Activated naive CD4-positive, alpha-beta T cell treated with anti-CD3 and anti-CD28 coated beads, Interleukin-2, amount 10 ng/mL, durations not matched to agents 7 days and 5 days (primary cell): Measurements from ENCODE around the gene LRP2.

Experiments used
- CTCF ChIA-PET: fragments of 350-600 bp; sonication (Branson Sonifier 250); formaldehyde crosslinking; loops from one replicate; lab custom pipeline; 2021; ENCODE audit warnings: antibody characterized with exemption; lab: Charles Lee
- DNase-seq: peaks from one replicate; pipeline ENCODE4 v3.0.0-alpha.2; 2020
- H3K27ac Mint-ChIP-seq: one replicate; pipeline ENCODE4 v1.8.0; 2021; ENCODE audit warnings: mild to moderate bottlenecking, moderate library complexity, mixed read lengths
- H3K27me3 Mint-ChIP-seq: one replicate; pipeline ENCODE4 v1.8.0; 2021; ENCODE audit warnings: mild to moderate bottlenecking, mixed read lengths
- H3K36me3 Mint-ChIP-seq: one replicate; pipeline ENCODE4 v1.8.0; 2021; ENCODE audit warnings: mixed read lengths
- H3K4me1 Mint-ChIP-seq: one replicate; pipeline ENCODE4 v1.8.0; 2021; ENCODE audit warnings: mixed read lengths
- H3K4me3 Mint-ChIP-seq: one replicate; pipeline ENCODE4 v1.8.0; 2021; ENCODE audit warnings: mild to moderate bottlenecking, moderate library complexity, mixed read lengths
- H3K9me3 Mint-ChIP-seq: one replicate; pipeline ENCODE4 v1.8.0; 2021; ENCODE audit warnings: mixed read lengths

The LRP2 gene

DNA sequence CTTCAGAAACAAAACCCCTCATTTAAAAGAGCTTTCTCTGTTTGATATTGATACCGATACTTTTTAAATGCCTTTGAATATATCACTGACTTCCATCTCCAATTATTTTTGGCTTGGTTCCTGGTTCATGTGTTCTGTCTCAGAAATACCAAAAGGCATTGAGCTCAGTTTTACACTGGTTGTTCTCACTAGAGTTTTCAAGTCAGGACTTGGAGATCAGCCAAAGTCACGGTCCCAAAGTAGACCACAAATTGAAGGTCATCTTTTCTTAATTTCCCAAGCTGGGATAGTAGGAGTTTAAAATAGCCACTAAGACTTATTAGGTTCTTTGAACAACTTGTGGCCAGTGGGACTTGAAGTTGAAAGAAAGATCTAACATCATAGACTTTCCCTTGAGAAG lies 268.8 kb downstream of the LRP2 start:
- no peak overlapping the region for H3K27ac Mint-ChIP-seq
- no peaks in the 10 kb centered on the region for H3K27me3 Mint-ChIP-seq
- no peak overlapping the region for H3K4me3 Mint-ChIP-seq
- H3K36me3 Mint-ChIP-seq, result no peaks in the 10 kb centered on the region
- DNase-seq, result no peak
- H3K9me3 Mint-ChIP-seq, result no peaks in the 10 kb centered on the region
- H3K4me1 Mint-ChIP-seq, result peaks cover 13% of the 10 kb centered on the region
- CTCF ChIA-PET, result interaction anchor here (1.1 to 6.5 kb wide), 2 partner anchors 9 to 16 kb away, joined by 4 to 37 read pairs; no protein-coding TSS in a partner anchor

DNA sequence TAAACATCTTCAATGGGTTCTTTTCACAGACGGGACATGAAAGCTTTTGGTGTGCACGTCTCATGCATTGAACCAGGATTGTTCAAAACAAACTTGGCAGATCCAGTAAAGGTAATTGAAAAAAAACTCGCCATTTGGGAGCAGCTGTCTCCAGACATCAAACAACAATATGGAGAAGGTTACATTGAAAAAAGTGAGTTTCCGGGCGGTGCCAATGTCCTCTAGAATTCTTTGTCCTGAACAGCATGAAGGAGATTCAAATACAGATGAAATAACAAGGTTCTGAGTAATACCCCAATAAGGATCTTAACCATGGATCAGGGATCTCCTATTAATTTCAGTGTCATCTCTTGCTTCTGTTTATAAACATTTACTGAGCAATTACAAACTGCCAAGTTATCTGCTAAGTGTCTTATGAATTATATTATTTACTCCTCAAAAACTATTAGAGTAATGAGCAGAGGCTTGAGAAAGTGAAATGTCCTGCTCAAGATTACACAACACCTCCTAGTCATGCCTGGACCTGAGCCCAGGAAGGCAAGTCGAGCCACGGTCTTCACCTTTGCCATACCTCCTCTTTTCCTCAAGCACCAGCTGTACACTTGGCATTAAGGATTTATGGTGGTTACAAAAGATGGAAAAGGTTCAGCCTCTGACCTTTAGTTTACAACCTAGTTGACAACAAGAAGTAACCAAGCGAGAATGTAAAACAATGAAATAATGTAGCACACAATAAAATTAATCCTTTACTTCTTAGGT lies 270.4 kb downstream of the LRP2 start:
- H3K4me1 Mint-ChIP-seq, result peaks cover 13% of the 10 kb centered on the region
- H3K36me3 Mint-ChIP-seq, result no peaks in the 10 kb centered on the region
- H3K27me3 Mint-ChIP-seq, result peaks cover 6% of the 10 kb centered on the region
- DNase-seq, result no peak
- CTCF ChIA-PET, result no interaction called here
- H3K9me3 Mint-ChIP-seq, result no peaks in the 10 kb centered on the region
- no peak overlapping the region for H3K27ac Mint-ChIP-seq
- H3K4me3 Mint-ChIP-seq, result no peak overlapping the region

DNA sequence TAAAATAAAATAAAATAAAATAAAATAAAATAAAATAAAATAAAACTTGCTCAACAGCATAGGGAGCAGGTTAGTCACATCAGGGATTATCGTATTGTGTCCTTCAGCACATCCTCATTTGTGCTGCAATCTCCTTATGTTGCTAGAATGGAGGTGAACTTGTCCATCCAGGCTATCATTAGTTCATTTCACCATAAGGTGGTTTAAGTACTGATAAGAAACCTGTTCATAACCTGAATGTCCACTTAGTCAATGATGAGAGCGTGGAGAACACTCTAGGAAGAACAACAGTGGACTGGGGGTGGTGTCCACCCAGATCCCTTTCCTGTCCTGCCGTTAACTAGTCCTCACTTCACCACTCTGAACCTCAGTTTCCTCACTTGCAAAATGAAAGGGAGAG lies 271.1 kb downstream of the LRP2 start:
- Mint-ChIP-seq H3K27ac (no peak overlapping the region), H3K4me1 (peaks cover 11% of the 10 kb centered on the region), H3K36me3 (no peaks in the 10 kb centered on the region), H3K9me3 (no peaks in the 10 kb centered on the region), H3K4me3 (no peak overlapping the region), H3K27me3 (peaks cover 6% of the 10 kb centered on the region)
- CTCF ChIA-PET, result no interaction called here
- DNase-seq, result no peak

DNA sequence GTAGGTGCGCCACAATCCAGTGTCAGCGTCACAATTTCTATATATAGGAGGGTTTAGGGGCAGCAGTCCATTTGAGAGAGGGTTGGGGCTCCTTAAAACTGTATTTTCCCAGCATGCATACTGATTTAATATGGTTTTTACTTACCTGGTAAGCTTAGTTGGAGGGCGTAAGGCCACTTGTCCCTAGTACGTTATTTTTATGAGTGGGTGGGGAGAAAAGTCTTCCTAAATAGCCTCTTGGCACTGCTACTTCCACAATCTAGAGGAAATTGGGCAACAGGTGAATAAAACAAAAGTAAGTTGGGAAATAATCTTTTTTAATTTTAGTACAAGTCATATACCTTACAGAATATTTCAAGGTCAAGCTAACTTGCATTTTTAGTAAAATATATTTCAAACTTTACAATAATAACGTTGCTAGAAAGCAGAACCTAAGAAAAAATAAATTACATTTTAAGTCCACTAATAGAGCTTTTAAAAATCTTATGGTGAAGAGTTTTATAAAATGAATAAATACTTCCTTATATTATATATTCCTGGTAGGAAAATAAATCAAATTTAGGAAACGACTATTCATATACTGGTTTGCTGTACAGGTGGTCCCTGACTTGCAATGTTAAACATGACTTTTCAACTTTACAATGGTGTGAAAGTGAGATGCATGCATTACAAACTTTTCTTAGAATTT lies 272.1 kb downstream of the LRP2 start:
- H3K27ac Mint-ChIP-seq, result no peak overlapping the region
- peaks cover 1% of the 10 kb centered on the region for H3K4me1 Mint-ChIP-seq
- no peaks in the 10 kb centered on the region for H3K36me3 Mint-ChIP-seq
- H3K9me3 Mint-ChIP-seq, result no peaks in the 10 kb centered on the region
- DNase-seq, result no peak
- peaks cover 6% of the 10 kb centered on the region for H3K27me3 Mint-ChIP-seq
- no peak overlapping the region for H3K4me3 Mint-ChIP-seq
- CTCF ChIA-PET, result interaction anchor here (1.2 kb wide), 1 partner anchor 14 kb away, joined by 3 read pairs; no protein-coding TSS in a partner anchor

DNA sequence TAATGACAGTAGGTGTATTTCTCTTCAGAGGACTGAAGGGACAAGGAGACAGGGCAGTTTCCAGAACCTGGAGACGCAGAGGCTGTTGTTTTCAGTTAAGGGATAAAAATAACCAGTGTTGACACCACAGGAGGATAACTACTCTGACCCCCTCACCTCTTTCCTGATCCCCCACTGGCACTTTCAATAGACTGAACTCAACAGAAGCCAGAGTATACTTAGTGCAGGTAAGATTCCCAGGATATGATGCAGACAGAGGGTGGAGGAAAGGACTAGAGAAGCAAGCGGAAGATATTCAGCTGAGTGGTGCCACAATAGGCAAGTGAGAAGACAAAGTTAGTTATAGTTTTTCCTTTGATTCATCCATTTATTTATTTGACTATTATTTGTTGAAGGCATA lies 273.2 kb downstream of the LRP2 start:
- Mint-ChIP-seq H3K27me3 (peaks cover 6% of the 10 kb centered on the region), H3K9me3 (no peaks in the 10 kb centered on the region), H3K4me1 (no peaks in the 10 kb centered on the region), H3K4me3 (no peak overlapping the region), H3K27ac (no peak overlapping the region), H3K36me3 (no peaks in the 10 kb centered on the region)
- no peak for DNase-seq
- CTCF ChIA-PET, result interaction anchor here (1.2 kb wide), 1 partner anchor 13 kb away, joined by 3 read pairs; no protein-coding TSS in a partner anchor

DNA sequence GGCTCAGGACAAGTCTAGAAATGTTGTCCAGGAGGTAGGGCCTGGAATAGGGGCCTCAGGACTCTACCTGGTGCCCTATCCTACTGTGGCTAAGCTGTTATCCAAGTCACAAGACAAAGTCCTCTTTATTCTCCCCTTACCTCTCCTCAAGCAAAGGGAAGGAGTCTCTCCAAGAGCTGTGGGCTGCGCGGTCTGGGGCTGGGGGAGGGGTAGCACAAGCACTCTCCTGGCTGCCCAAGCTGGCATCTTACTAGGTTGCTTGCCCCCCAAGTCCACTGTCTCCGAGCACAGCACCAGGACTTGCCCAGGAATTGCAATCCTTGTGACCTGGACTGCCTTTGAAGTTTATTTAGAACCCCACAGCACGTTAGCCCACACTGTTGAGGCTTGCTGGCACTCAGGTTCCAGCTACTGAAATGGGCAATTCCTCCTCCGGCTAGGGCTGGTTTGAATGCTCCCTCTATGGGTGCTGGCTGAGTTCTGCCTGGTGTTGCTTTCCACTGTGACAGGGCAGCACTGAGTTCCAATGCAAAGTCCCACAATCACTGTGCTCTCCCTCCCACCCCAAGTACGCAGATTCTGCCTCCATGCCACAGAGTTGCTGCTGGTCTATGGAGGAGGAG lies 274.5 kb downstream of the LRP2 start:
- H3K27me3 Mint-ChIP-seq, result peaks cover 6% of the 10 kb centered on the region
- no peak for DNase-seq
- no peaks in the 10 kb centered on the region for H3K36me3 Mint-ChIP-seq
- H3K27ac Mint-ChIP-seq, result no peak overlapping the region
- CTCF ChIA-PET, result no interaction called here
- no peak overlapping the region for H3K4me3 Mint-ChIP-seq
- no peaks in the 10 kb centered on the region for H3K4me1 Mint-ChIP-seq
- H3K9me3 Mint-ChIP-seq, result no peaks in the 10 kb centered on the region

DNA sequence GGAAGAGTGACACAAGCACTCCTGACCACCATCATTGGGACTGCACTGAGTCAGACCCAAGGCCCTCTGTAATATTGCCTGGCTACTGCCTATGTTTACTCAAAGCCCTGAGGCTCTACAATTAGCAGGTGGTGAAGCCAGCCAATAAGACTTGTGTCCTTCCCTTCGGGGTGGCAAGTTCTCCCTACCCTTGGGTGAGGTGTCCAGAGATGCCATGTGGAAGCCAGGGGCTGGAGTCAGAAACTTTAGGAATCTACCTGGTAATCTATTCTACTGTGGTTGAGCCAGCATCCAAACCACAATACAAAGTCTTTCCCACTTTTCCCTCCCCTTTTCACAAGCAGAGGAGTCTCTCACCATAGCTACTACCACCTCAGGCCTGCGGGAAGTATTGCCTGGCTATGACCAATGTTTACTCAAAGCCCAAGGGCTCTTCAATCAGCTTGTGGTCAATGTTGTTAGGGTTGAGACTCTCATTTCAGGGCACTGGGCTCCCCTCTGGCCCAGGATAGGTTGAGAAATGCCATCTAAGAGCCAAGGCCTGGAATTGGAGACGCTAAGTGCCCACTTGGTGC lies 275.4 kb downstream of the LRP2 start:
- no peak overlapping the region for H3K27ac Mint-ChIP-seq
- CTCF ChIA-PET, result no interaction called here
- DNase-seq, result no peak

DNA sequence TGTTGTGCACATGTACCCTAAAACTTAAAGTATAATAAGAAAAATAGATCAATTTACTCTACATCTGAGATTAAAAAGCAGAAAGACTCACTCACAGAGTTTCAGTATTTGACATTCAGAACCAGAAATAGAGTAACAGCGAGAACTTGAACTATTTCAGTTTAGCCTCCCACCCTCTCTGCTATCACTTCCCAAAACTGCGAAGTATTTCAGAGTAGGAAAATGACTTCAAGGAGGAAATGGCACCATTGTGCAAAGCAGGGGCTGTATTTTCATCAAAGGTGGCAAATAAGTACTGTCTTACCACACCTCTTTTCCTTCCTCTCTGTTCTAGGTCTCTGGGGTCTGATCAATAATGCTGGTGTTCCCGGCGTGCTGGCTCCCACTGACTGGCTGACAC lies 279.3 kb downstream of the LRP2 start:
- Mint-ChIP-seq H3K36me3 (no peaks in the 10 kb centered on the region), H3K27me3 (peaks cover 9% of the 10 kb centered on the region)
- CTCF ChIA-PET, result no interaction called here

More for the DNA sequence above, 275.4 kb downstream of the LRP2 start:
- Mint-ChIP-seq H3K36me3 (no peaks in the 10 kb centered on the region), H3K4me1 (no peaks in the 10 kb centered on the region), H3K4me3 (no peak overlapping the region), H3K9me3 (no peaks in the 10 kb centered on the region), H3K27me3 (peaks cover 6% of the 10 kb centered on the region)

DNA sequence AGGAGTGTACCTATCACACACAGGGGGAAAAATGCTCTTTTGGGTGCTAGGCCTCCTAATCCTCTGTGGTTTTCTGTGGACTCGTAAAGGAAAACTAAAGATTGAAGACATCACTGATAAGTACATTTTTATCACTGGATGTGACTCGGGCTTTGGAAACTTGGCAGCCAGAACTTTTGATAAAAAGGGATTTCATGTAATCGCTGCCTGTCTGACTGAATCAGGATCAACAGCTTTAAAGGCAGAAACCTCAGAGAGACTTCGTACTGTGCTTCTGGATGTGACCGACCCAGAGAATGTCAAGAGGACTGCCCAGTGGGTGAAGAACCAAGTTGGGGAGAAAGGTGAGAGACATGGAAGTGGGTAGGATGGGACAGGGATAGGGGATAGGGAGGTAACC lies 280.8 kb downstream of the LRP2 start:
- Mint-ChIP-seq H3K36me3 (no peaks in the 10 kb centered on the region), H3K27me3 (peaks cover 3% of the 10 kb centered on the region), H3K4me1 (no peaks in the 10 kb centered on the region), H3K9me3 (no peaks in the 10 kb centered on the region), H3K4me3 (no peak overlapping the region), H3K27ac (no peak overlapping the region)
- DNase-seq, result no peak
- CTCF ChIA-PET, result no interaction called here

More for the DNA sequence above, 279.3 kb downstream of the LRP2 start:
- DNase-seq, result no peak
- H3K9me3 Mint-ChIP-seq, result no peaks in the 10 kb centered on the region
- no peak overlapping the region for H3K4me3 Mint-ChIP-seq
- no peaks in the 10 kb centered on the region for H3K4me1 Mint-ChIP-seq
- H3K27ac Mint-ChIP-seq, result no peak overlapping the region

DNA sequence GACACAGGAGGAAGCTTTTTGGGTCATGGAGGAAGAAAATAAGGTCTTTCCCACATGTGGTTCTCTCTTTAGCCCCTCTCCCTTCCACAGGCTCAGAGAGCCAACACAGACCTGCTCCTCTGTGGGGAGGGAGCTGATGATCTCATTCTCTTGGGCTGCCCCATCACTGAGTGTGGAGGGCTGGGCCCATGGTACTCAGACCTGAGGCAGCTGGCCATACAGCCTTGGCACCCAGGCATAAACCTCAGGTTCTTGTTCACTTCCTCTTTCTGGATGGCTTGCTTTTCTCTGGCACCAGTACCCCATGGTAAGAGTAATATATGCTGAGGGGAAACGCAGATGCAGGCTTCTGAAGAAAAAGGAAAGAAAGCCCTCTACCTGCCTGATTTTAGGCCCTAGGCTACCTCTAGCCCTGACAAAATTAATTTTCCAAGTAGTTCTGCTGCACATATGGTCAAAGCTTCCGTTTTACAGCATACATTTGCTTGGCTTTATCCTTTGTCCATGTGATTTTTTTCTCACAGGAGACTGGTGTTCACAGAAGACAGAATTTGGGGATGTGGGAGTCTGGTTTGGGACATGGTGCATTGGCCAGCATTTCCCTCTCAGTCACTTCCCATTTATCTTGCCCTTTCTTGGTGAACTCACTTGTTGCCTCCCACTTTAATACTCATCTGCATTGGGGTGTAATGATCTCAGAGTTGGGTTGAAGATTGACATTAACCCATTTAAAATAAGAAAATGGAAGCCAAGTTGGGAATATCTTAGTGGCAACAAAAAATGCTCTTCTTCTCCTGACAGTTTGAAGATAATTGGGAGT lies 281.9 kb downstream of the LRP2 start:
- Mint-ChIP-seq H3K27me3 (peaks cover 3% of the 10 kb centered on the region), H3K4me1 (no peaks in the 10 kb centered on the region), H3K4me3 (no peak overlapping the region), H3K27ac (no peak overlapping the region), H3K36me3 (no peaks in the 10 kb centered on the region), H3K9me3 (no peaks in the 10 kb centered on the region)
- CTCF ChIA-PET, result no interaction called here
- no peak for DNase-seq

DNA sequence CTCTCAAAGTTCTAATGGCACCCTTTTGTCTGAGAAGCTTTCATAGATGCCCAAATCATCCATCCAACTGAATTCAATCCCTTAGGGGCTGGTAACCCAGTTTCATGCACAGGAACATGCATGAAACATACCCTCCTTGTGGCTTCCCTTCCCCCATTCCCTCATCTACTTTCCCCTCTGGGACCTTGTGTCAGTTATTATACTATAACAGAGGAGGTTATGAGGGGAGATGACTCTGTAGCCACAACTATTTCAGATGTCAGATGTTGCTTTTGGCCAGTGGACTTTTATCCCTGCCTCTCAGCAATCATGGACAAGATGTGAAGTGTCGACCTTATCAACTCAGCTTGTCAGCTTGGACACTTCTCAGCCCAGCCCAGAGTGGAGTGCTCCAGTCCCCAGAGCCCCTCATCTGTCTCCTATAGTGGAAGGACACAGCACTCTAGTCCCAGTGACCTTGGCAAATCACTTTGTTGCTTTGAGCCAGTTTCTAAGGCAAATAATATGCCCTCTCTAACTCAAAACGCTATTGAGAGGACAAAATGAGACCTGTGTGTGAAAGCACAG lies 284.6 kb downstream of the LRP2 start:
- DNase-seq, result no peak
- H3K27me3 Mint-ChIP-seq, result peaks cover 3% of the 10 kb centered on the region
- no peaks in the 10 kb centered on the region for H3K9me3 Mint-ChIP-seq
- no peaks in the 10 kb centered on the region for H3K36me3 Mint-ChIP-seq
- H3K4me1 Mint-ChIP-seq, result peaks cover 9% of the 10 kb centered on the region
- no peak overlapping the region for H3K27ac Mint-ChIP-seq
- CTCF ChIA-PET, result no interaction called here
- H3K4me3 Mint-ChIP-seq, result no peak overlapping the region
